ENCODE data around the gene KCNJ15. TPM values are rescaled to one million over a fixed set of nuclear protein-coding genes. Genes with fewer than 3 reads are reported as not detected.

The KCNJ15 gene
- total RNA-seq, 1 donor from 2014 or later = 0.13 TPM

DNA sequence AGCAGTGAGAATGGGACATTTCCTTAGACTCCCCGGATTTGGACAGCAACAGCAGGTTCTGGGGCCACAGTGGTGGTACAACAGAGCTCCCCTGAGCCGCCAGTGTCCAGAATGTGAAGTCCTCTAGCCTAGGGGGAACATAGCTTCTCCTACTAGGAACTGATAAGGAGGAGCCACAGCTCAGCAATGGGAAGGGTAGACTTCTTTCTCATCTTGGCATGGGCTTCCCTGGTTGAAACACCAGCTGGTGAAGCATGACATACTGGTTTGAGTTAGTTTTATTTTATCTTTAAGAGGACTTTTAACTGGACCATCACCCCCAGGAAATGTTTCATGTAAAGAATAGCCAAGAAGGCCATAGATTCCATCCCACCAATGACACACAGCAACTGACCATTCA, 68.4 kb downstream of the KCNJ15 start:
- DNase-seq (ENCODE audit: low read depth, low spot score) = no peak

DNA sequence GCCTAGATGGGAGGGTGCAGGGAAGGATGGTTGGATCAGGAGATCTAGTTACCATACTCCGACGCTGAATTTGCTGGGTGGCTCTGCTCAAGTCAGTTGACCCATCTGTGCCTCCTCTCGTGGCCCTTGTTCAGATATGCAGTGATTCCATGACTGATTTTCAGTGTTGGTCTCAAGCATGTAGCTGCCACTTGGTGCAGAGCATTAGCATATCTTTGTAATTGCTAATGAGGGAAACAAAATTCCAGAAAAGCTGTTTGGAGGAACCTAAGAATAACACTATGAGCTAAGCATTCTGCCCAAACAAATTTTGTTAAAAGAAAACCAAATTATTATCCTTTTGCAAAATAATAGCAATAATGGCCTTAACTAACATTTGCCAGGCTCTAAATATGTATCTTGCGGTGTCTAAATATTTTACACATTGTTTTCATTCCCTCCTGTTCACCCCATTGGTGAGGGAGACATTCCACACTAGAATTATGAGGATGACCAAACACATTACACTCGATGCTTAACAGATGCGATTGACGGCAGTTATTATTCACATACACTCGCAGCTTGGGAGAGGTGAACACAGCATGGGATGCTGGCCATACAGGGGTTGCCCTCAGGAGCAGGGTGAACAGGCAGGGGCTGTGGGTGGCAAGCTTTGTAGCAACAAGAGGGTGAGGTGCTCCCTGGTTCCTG, 69.1 kb downstream of the KCNJ15 start:
- DNase-seq (ENCODE audit: low read depth, low spot score) = no peak

DNA sequence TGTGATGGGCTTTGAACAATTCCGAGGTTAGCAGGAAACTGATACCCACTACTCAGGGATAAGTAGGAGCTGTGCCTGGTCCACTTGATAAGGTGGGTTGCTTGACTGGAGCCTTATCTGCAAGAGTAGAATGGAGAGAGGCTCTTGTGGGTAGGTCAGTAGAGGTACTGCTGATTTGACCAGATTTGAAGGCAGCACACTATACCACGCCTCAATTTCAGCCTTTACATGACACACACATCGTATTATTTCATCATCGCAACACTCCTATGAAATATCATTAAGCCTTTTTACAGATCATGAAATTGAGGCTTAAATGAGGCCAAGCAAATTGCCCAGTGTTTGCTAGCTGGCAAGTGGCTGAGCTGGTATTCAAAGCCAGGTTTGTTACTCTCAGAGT, 69.6 kb downstream of the KCNJ15 start:
- no peak for DNase-seq (ENCODE audit: low read depth, low spot score)

DNA sequence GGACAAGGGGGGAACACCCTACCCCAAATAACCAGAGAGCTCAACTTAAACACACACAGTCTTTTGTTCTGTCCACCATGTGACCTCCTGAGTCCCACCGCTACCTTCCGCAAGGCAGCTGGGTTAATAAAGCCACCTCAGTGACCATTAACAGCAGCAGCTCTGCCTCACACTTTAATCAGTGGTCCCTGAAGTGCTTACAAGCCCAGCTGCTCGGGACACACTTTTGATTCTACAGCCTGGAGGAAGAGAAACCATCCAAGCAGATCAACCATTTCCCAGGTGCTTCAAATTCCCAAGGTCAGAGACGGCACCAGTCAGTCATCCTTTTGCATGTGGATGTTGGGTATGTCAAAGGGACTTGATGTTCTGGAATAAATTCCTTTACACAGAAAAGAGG, 70.1 kb downstream of the KCNJ15 start:
- no peak for DNase-seq (ENCODE audit: low read depth, low spot score)

DNA sequence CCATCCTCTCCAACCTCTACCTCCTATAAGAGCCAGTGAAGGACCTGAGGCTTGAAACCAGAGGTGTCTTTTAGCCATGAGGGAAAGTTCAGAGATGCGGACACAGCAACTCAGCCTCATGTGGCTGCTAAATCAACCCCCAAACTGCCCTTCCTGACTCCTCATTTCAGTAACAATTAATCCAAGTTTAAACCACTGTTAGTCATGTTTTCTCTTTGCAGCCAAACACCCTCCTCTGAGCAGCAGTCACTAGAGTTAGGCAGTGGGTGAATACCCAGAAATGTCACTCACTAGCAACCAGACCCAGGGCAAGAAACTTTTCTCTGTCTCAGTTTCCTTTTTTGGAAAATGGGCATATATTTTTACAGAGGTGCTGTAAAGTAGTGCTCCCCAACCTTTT, 71.2 kb downstream of the KCNJ15 start:
- DNase-seq (ENCODE audit: low read depth, low spot score) = no peak

DNA sequence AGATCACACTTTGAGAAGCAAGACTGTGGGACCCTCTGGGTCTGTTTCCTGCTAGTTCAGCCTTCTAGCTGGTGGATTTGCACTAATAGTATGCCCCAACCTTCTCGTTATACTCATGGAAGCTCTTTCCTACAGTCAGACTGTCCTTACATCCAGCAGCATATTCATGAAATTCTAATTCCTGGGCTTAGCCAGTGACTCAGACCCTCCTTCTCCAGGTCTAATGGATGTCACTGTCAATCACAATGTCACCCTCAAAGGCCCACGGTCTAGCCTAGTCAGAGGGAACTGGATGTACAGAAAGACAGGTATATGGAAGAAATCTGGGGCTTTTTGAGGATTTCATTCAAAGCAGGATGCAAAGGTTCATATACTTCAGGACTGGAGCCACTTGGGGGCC, 72.4 kb downstream of the KCNJ15 start:
- no peak for DNase-seq (ENCODE audit: low read depth, low spot score)

DNA sequence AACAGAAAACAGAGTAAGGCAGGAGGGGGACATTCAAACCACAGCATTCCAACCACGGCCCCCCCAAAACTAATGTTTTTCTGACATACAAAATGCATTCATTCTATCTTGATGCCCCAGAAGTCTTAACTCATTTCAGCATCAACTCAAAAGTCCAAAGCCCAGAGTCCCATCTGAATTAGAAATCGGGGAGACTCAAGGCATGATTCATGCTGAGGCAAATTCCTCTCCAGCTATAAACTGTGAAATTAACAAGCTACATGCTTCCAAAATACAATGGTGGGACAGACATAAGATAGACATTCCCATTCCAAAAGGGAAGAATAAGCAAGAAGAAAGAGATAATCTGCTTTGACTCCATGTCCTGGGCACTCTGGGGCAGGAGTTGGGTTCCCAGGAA, 73.9 kb downstream of the KCNJ15 start:
- DNase-seq (ENCODE audit: low read depth, low spot score) = no peak

DNA sequence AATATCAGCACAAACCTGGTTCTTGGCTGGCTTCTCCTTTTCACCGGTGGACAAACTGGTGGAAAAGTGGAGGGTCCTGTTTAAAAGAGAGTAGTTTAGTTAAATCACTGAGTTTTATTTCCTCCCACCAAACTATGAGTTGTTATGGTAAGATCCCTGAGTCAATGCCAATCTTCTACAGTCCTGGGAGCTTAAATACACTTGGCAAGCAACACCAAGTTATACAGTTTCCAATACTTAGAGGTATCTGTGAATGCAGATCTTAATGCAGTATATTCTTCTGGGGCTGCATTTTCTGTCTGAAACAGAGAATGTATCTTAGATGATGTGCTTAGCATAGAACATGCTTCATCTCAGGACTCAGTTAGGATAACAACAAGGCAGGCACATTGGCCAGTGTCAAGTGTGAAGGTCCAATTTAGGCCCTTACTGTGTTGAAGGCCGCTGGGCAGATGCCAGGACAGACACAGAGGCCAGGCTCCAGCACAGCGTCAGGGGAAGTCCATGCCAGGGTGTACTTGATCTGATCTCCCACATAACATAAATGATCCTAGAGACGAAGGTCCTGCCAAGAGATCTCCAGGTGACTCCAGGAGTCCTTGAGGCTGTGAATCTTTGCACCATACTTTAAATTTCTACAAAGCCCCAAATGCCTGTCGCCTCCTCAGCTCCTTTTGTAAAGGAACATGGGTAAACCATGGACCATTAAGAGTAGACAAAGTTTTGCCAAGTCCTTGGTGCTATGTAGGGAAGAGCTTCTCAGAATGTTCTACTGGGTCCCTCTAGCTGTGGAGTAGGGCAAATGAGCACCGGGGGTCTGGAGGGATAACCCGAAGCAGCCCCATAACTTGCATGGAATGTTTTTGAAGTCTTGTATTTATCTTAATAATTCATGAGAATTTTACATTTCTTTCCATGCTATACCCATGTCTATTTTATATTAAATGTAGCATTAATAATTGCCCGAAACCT, 76.8 kb downstream of the KCNJ15 start:
- no peak for DNase-seq (ENCODE audit: low read depth, low spot score)

DNA sequence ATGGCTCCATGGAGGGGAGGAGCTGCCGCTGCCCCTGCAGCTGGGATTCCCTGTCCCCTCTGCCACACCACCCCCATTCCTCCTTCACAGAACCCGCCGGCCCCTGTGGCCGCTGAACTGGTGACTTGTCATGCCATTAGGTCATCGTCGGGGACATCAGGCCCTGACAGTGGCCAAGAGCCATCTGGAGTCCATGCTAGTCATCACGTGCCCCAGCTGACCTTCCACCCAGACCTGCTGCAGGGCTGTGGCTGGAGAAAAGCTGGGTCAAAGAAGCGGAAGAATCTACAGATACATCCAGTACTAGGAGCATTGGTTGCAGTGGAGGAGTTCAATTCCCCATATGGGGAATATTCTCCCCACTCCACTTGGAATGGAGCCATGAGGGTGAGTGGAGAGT, 78.1 kb downstream of the KCNJ15 start:
- no peak for DNase-seq (ENCODE audit: low read depth, low spot score)

DNA sequence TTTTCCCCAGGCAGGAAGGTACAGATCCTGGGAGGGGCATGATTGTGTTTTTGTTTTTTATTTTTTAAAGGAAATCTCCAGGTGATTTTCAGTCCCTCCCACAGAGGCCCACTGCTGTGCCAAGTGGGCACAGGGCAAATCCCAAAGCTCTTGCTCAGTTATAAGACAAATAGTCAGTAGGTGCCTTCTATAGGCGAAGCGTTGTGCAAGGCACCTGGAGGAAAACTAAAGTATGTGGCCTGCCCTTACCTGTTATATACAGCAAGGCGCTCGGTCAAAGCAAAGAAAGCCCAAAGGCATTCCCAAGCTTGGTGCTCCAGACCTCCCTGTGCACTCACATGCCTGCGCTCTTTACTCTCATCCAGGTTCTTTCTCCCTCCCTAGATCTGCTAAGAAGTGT, 81.0 kb downstream of the KCNJ15 start:
- no peak for DNase-seq (ENCODE audit: low read depth, low spot score)

DNA sequence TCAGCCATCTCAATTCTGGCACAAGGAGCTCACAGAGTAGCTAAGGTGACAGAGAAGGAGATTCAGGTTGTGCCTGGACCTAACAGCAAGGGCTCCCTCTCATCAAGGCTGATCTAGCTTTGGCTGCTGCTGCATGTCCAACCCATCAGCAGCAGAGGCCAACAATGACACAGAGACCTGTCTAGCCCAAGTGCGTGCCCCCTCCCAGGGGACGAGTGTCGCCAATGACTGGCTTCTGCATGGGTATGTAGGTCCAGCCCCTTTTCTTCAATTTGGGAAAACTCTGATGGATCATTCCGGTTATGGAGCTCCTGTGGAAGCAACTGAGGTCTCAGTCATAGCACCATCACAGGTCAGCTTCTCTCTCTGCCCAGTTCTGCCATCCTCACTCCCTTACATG, 83.3 kb downstream of the KCNJ15 start:
- DNase-seq (ENCODE audit: low read depth, low spot score) = no peak

DNA sequence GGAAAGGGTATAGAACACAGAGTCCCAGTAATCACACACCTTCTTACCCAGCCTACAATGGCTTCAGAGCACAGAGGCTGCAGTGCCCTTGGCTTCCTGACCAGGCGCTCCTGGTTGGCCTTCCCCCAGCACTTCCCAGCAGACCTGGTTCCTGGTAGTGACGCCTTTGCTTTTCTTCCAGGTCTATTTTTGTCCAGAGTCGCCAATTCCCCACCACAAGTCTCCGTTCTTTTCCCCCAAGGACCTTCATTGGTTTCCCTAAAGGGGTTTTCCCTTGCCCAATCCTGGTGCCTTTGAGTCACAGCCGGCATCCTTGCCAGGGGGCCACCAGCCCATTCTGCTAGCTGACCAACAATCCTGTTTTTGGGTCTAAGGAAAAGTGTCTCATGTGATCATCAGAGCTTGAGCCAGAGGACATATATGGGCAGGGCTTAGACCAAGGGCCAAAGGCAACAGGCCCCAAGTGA, 84.8 kb downstream of the KCNJ15 start:
- no peak for DNase-seq (ENCODE audit: low read depth, low spot score)

DNA sequence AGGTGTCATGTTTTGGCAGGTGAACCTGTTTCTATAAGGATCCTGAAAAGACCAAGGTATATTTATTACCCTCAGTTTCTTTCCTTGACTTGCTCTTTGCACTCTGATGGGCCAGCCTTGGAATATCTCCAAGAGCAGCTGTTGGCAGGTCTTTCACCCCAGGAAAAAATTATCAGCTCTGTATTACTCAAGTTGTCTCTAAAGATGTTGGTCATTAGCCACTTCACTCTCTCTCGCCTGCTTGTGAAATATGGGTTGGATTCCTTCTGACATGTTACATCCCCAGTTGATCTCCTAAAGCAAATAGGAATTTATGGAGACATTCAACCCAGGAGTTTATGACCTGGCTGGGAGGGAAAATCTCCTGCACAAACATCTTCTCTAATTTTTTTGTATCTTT, 85.9 kb downstream of the KCNJ15 start:
- no peak for DNase-seq (ENCODE audit: low read depth, low spot score)

DNA sequence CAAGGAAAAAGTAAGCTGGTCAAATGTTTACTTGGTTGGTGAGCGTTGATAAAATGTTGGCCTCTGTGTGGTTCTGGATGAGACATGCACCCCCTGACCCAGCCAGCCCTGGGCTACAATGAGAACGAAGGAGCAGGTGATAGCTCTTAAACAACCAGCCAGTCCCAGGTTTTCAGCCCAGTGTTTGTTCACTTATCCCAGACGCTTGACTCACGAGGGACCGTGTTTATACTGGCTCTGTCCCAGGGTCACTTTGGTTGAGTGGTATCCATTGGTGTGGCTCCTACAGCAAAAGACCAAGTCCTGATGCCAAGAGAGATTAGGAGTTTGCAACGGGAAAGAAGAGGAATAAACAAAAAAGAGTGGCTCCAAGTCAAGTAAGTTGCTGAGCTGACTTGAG, 86.9 kb downstream of the KCNJ15 start:
- DNase-seq (ENCODE audit: low read depth, low spot score) = no peak

DNA sequence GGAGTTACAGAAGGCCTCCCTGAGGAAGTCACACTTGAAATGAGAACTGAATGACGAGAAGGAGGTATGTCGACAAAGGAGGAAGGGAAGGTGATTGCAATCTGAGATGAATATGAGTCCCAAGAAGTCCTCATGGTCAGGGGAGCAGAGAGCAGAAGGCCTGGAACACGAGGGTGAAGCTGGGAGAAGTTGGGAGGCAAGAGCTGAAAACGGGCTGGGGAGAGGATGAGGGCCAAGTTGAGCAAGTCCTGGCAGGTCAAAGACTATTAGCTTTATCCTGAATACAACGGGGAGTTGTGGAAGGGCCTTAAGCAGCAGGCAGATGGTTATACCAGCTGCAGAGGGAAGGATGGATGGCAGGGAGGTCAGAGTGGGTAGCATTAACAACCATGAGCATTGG, 89.5 kb downstream of the KCNJ15 start:
- no peak for DNase-seq (ENCODE audit: low read depth, low spot score)

DNA sequence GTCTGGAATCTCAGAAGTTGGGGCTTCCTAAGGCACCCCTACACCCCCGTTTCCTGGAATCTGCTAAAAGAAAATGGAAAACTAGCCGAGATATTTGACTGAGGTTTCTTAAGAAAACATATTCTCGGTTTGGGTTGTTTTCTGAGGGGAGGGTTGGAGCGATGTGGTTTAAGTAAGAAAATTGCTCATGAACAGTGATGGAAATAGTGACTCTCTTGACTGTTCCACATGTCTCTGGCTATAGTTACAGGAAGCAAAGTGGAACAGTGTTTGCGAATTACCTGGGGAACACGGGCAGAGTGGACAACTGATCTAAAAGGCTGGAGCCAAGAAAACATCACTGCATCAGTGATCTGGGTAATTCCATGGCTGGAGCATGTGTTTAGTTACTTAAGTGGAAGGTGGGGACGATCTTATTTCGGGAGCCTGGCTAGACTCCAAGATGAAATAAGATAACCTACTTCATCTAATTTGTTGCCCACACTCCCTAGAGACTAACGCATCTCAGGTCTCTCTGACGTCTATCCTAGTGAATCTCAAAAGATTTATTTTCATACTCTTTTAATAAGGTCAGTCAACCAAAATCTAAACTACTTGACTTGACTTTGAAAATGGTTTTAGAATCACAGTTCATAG, 92.4 kb downstream of the KCNJ15 start:
- DNase-seq (ENCODE audit: low read depth, low spot score) = no peak

DNA sequence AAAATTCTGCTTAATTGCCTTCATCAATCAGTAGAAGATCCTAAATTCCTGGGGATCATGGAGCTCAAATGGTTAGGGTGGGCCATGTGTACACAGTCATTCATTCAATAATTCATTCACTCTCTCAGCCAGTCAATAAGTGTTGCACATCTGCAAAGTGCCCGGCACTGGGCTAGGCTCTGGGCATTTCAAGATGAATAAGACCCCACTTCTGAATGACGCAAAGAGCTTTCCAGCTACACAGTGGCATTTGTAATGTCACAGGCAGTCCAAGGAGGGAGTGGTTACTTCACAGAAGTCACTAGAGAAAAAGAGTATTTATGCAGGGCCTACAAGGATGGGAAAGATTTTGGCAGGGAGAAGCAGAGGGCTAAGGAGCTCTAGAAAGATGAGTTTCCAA, 93.2 kb downstream of the KCNJ15 start:
- DNase-seq (ENCODE audit: low read depth, low spot score) = no peak

DNA sequence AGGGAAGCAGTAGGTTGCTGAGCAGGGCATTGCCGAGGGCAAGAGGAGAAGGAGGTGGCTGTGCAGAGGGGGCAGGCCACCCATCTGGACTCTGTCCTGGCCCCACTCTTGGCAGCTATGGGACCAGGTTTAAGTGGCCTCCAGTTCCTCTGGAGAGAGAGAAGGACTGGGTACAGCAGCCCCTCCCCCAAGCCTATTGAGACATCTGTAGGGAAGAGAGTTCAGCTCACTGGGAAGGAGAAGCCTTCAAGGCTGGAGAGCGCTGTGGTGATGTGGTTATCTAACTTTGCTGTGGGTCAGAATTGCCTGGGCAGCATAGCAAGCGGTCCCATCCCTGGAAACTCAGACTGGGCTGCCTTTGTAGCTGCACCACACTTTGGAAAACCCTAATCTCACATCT, 93.9 kb downstream of the KCNJ15 start:
- DNase-seq (ENCODE audit: low read depth, low spot score) = no peak

DNA sequence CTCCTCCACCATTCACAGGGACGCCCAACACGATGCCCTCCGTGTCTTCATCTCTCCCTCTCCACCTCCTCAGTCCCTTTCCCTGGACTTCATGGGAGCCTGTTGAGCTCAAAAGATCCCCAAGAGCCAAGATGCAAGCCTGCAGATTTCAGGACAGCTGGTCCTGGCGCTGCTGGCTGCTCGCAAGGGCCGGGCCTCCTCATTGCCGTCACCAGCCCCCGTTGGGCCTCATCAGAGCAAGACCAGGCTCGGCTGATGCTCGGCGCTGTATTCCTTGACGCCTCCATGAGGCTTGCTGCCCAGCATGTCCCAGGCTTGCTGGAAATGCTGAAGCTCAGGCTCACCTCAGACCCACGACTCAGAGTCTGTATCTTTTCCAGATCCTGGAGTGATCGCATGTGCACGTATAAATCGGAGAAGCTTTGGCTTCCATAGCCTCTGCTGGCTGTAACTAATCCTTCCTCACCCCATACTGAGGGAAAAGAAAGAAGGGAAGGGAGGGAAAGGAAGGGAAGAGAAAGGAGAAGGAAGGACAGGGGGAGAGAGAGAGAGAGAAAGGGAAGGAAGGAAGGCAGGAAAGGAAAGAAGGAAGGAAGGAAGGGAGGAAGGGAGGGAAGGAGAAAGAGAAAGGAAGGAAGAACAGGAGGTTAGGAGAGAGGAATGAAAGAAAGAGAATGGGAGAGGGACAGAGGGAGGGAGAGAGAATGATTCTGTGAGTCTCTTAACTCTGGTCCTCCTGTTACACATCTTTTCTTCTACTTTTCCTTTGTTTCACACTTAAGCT, 94.6 kb downstream of the KCNJ15 start:
- DNase-seq (ENCODE audit: low read depth, low spot score) = no peak

DNA sequence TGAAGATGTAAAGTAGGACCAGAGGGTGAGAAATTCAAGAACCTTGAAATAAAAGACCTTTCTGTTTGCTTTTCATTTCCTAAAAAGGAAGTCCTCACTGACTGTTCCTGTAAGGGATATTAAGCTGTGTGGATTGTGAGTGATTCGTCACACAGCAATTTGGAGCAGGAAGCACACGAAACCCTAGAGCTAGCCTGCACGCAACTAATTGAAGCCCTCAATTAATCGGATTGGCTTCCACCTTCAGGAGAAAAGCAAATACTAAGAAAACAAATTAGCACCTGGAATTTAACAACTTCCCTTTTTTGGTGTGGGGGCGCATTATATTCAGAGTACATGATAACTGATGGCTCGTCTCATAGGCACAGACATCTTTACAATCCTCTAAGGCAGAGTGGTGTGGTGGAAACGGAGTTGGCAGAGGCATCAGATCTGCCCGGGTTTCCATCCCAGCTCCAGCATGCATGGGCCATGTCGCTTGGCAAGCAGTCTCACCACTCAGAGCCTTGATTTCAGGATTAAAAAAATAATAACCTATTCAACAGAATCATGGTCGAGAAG, 95.2 kb downstream of the KCNJ15 start:
- no peak for DNase-seq (ENCODE audit: low read depth, low spot score)

DNA sequence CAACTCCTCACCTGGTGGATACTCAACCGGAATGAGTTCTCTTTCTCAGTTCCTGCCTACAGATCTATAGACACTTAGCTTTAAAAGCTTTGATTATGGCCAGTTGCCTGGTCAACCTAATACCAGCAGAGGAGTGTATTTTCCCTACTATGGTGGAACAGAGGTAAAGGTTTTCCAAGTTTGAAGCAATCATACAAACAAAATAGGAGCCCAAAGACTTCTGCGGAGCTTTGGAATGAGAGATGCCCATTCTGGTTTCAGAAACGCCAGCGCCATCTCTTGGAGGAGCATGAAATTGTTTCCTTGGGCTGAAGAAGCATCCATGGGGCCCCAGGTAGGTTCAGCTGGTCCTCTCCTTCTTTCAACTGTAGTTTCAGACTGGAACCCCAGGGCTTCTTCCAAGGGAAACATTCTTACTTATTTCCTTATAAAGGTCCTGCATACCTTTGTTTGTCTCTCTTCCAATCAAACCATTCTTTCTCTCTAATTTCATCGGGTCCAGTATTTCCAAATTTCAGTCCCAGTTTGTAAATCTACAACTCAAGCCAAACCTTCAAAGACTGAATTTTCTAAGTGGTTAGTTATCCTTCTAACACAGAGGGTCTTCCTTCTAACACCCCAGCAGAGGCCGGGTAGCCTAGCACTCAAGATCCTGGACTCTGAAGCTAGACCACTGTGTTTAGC, 95.9 kb downstream of the KCNJ15 start:
- no peak for DNase-seq (ENCODE audit: low read depth, low spot score)
